GM23338 (cell line): ENCODE results near the gene ADGRV1. TPM values are rescaled to one million over a fixed set of nuclear protein-coding genes. Genes with fewer than 3 reads are reported as not detected.

Experiments
- ATAC-seq: fragments of 200-7000 bp; cut with Tn5 transposase; 3 replicates; pipeline ENCODE4 v1.9.1; 2020
- DNase-seq: peaks from one replicate; pipeline ENCODE4 v3.0.0-alpha.2; 2015; ENCODE audit warnings: low spot score
- H2AFZ ChIP-seq: fragments of 200-600 bp; sonication (generic); 2 replicates; pipeline ENCODE4 v1.8.0; 2016; ENCODE audit warnings: antibody characterized with exemption, mild to moderate bottlenecking, moderate library complexity
- H3F3A ChIP-seq: fragments of 200-600 bp; sonication (generic); replicated peaks from 2 replicates; pipeline ENCODE4 v1.8.0; 2017; ENCODE audit warnings: antibody characterized with exemption, mixed run types, low read depth
- H3K27ac ChIP-seq: fragments of 200-600 bp; sonication (generic); 2 replicates; pipeline ENCODE4 v1.6.1; 2016; ENCODE audit warnings: low read depth
- H3K27me3 ChIP-seq: fragments of 200-600 bp; sonication (generic); 2 replicates; pipeline ENCODE4 v1.8.0; 2016; ENCODE audit warnings: mild to moderate bottlenecking, mixed run types, moderate library complexity; ENCODE audit not compliant: insufficient read depth
- H3K36me3 ChIP-seq: fragments of 200-600 bp; sonication (generic); 2 replicates; pipeline ENCODE4 v1.8.0; 2016; ENCODE audit warnings: mild to moderate bottlenecking; ENCODE audit not compliant: insufficient read depth
- H3K4me1 ChIP-seq: fragments of 200-600 bp; sonication (generic); 2 replicates; pipeline ENCODE4 v1.8.0; 2016; ENCODE audit warnings: mild to moderate bottlenecking, moderate library complexity; ENCODE audit not compliant: insufficient read depth
- H3K4me2 ChIP-seq: fragments of 200-600 bp; sonication (generic); 2 replicates; pipeline ENCODE4 v1.7.1; 2017; ENCODE audit warnings: mixed run types
- H3K4me3 ChIP-seq: fragments of 200-600 bp; sonication (generic); 2 replicates; pipeline ENCODE4 v1.6.1; 2016; ENCODE audit warnings: mixed run types
- H3K79me2 ChIP-seq: fragments of 200-600 bp; sonication (generic); replicated peaks from 2 replicates; pipeline ENCODE4 v1.8.0; 2017; ENCODE audit warnings: mild to moderate bottlenecking; ENCODE audit not compliant: insufficient read depth
- H3K9me2 ChIP-seq: fragments of 200-600 bp; sonication (generic); 2 replicates; pipeline ENCODE4 v1.8.0; 2017; ENCODE audit not compliant: insufficient read depth
- H4K20me1 ChIP-seq: fragments of 200-600 bp; sonication (generic); replicated peaks from 2 replicates; pipeline ENCODE4 v1.8.0; 2017; ENCODE audit warnings: mild to moderate bottlenecking; ENCODE audit not compliant: insufficient read depth
- H3K27ac Mint-ChIP-seq: 2 replicates; pipeline ENCODE4 v1.8.0; 2020; ENCODE audit warnings: inconsistent platforms, mild to moderate bottlenecking, moderate library complexity, mixed read lengths
- H3K27me3 Mint-ChIP-seq: 3 replicates; pipeline ENCODE4 v1.8.0; 2022; ENCODE audit warnings: low read depth, mild to moderate bottlenecking, moderate library complexity, mixed read lengths, inconsistent platforms; ENCODE audit not compliant: insufficient read depth, poor library complexity
- H3K36me3 Mint-ChIP-seq: 3 replicates; pipeline ENCODE4 v1.8.0; 2021; ENCODE audit warnings: low read depth, mild to moderate bottlenecking, inconsistent platforms, moderate library complexity, mixed read lengths
- H3K4me1 Mint-ChIP-seq: 3 replicates; pipeline ENCODE4 v1.8.0; 2020; ENCODE audit warnings: mild to moderate bottlenecking, inconsistent platforms, mixed read lengths
- H3K4me3 Mint-ChIP-seq: 3 replicates; pipeline ENCODE4 v1.8.0; 2021; ENCODE audit warnings: moderate library complexity, mild to moderate bottlenecking, inconsistent platforms, mixed read lengths
- H3K9me3 Mint-ChIP-seq: 3 replicates; pipeline ENCODE4 v1.8.0; 2020; ENCODE audit warnings: moderate library complexity, mild to moderate bottlenecking, inconsistent platforms, mixed read lengths
- CTCF ChIP-seq, 2 experiments: fragments of 200-600 bp in 1 of 2; sonication (generic) in 1 of 2; conservative IDR thresholded peaks; 2 replicates each; pipeline versions ENCODE4 v1.5.1 to v1.6.1; 2016 to 2017; ENCODE audit warnings: antibody characterized with exemption in 2 of 2, low read depth in 2 of 2, mild to moderate bottlenecking in 2 of 2, moderate library complexity in 1 of 2
- ETS1 ChIP-seq: IDR thresholded peaks from 2 replicates; pipeline ENCODE4 v1.6.1; 2016; ENCODE audit warnings: antibody characterized with exemption
- EZH2 ChIP-seq: fragments of 200-600 bp; sonication (generic); IDR thresholded peaks from one replicate; pipeline ENCODE4 v1.8.0; 2017; ENCODE audit warnings: antibody characterized with exemption, mild to moderate bottlenecking, low read depth; ENCODE audit not compliant: unreplicated experiment
- EZH2phosphoT487 ChIP-seq: fragments of 200-600 bp; sonication (generic); IDR thresholded peaks from one replicate; pipeline ENCODE4 v1.8.1; 2018; ENCODE audit warnings: antibody characterized with exemption; ENCODE audit not compliant: unreplicated experiment
- STAT1 ChIP-seq: IDR thresholded peaks from one replicate; pipeline ENCODE4 v1.6.1; 2016; ENCODE audit warnings: antibody characterized with exemption; ENCODE audit not compliant: unreplicated experiment
- ZNF114 ChIP-seq: fragments of 250-450 bp; sonication (Bioruptor Pico); IDR thresholded peaks from 2 replicates; pipeline ENCODE4 v1.5.0; 2020; ENCODE audit warnings: mild to moderate bottlenecking, moderate library complexity
- ZNF331 ChIP-seq: fragments of 250-450 bp; sonication (Bioruptor Pico); IDR thresholded peaks from 2 replicates; pipeline ENCODE4 v1.5.0; 2020; ENCODE audit warnings: low read depth, mild to moderate bottlenecking, moderate library complexity
- polyA plus RNA-seq: library from polyadenylated mRNA; unstranded; fragments of >200 nt; fragmentation: Nextera tagmentation; extraction: Ambion mirVana; gene quantifications from 2 replicates; pipeline ENCODE4 v1.2.1, GENCODE V29; 2016
- total RNA-seq: library from RNA; depleted of rRNA; stranded (reverse); fragments of >200 nt; shearing (Covaris generic); gene quantifications from 2 replicates; pipeline ENCODE4 v1.2.3, GENCODE V29; 2014
- TF ChIP-seq, protein P1 (sequence below): fragments of 250-450 bp; sonication (Bioruptor Pico); IDR thresholded peaks from 2 replicates; pipeline ENCODE4 v1.5.0; 2020; ENCODE audit warnings: mild to moderate bottlenecking, moderate library complexity

ADGRV1 gene
- total and polyA plus RNA-seq, 2 experiments from 2014 or later = 46.1 to 149 TPM

DNA sequence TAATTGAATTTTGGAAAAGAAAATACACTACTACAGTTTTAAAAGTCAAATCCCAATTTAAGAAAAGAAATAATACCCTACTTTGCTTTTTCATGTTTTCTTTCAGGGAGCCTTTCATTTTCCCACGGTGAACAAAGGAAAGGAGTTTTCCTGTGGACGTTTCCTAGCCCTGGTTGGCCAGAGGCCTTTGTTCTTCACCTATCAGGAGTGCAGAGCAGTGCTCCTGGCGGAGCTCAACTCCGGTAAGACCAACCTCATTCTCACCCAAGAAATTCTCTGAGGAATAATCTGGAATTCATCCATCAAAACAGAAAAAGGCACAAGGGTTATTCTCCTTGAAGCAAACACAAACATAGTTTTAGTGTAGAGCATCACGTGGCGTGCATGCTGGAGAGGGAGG, 248.9 kb downstream of the ADGRV1 start (continued):
- TF ChIP-seq, protein P1, sequence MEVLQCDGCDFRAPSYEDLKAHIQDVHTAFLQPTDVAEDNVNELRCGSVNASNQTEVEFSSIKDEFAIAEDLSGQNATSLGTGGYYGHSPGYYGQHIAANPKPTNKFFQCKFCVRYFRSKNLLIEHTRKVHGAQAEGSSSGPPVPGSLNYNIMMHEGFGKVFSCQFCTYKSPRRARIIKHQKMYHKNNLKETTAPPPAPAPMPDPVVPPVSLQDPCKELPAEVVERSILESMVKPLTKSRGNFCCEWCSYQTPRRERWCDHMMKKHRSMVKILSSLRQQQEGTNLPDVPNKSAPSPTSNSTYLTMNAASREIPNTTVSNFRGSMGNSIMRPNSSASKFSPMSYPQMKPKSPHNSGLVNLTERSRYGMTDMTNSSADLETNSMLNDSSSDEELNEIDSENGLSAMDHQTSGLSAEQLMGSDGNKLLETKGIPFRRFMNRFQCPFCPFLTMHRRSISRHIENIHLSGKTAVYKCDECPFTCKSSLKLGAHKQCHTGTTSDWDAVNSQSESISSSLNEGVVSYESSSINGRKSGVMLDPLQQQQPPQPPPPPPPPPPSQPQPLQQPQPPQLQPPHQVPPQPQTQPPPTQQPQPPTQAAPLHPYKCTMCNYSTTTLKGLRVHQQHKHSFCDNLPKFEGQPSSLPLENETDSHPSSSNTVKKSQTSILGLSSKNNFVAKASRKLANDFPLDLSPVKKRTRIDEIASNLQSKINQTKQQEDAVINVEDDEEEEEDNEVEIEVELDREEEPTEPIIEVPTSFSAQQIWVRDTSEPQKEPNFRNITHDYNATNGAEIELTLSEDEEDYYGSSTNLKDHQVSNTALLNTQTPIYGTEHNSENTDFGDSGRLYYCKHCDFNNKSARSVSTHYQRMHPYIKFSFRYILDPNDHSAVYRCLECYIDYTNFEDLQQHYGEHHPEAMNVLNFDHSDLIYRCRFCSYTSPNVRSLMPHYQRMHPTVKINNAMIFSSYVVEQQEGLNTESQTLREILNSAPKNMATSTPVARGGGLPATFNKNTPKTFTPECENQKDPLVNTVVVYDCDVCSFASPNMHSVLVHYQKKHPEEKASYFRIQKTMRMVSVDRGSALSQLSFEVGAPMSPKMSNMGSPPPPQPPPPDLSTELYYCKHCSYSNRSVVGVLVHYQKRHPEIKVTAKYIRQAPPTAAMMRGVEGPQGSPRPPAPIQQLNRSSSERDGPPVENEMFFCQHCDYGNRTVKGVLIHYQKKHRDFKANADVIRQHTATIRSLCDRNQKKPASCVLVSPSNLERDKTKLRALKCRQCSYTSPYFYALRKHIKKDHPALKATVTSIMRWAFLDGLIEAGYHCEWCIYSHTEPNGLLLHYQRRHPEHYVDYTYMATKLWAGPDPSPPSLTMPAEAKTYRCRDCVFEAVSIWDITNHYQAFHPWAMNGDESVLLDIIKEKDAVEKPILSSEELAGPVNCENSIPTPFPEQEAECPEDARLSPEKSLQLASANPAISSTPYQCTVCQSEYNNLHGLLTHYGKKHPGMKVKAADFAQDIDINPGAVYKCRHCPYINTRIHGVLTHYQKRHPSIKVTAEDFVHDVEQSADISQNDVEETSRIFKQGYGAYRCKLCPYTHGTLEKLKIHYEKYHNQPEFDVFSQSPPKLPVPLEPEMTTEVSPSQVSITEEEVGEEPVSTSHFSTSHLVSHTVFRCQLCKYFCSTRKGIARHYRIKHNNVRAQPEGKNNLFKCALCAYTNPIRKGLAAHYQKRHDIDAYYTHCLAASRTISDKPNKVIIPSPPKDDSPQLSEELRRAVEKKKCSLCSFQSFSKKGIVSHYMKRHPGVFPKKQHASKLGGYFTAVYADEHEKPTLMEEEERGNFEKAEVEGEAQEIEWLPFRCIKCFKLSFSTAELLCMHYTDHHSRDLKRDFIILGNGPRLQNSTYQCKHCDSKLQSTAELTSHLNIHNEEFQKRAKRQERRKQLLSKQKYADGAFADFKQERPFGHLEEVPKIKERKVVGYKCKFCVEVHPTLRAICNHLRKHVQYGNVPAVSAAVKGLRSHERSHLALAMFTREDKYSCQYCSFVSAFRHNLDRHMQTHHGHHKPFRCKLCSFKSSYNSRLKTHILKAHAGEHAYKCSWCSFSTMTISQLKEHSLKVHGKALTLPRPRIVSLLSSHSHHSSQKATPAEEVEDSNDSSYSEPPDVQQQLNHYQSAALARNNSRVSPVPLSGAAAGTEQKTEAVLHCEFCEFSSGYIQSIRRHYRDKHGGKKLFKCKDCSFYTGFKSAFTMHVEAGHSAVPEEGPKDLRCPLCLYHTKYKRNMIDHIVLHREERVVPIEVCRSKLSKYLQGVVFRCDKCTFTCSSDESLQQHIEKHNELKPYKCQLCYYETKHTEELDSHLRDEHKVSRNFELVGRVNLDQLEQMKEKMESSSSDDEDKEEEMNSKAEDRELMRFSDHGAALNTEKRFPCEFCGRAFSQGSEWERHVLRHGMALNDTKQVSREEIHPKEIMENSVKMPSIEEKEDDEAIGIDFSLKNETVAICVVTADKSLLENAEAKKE = no peak
- TF ChIP-seq ZNF114 (CRISPR knock-in tag) (no peak), ZNF331 (no peak), STAT1 (no peak), EZH2phosphoT487 (no peak), CTCF (conservative IDR thresholded peaks at IDR 0.05; ENCODE audit: low read depth in 2 of 2) (no peak)

GRCh38 chr5:90809311-90810056, 250.9 kb downstream of the ADGRV1 start:
- H3K9me3 Mint-ChIP-seq = no peaks in the 10 kb centered on the region
- no peak for TF ChIP-seq EZH2
- TF ChIP-seq ETS1 = no peak

More at GRCh38 chr5:90809311-90810056, 250.9 kb downstream of the ADGRV1 start:
- no peak overlapping the region for H2AFZ ChIP-seq
- H3K27ac ChIP-seq = no peak overlapping the region
- ATAC-seq (no peak), DNase-seq (no peak)
- H3K27me3 Mint-ChIP-seq = peaks cover 3% of the 10 kb centered on the region
- peaks cover 9% of the 10 kb centered on the region; the same call in 1 of the 2 replicates for H3K36me3 ChIP-seq
- H3K27ac Mint-ChIP-seq = no peak overlapping the region
- H3K4me2 ChIP-seq = no peak overlapping the region
- H3K9me2 ChIP-seq = no peaks in the 10 kb centered on the region
- H4K20me1 ChIP-seq = no peaks in the 10 kb centered on the region
- peaks cover 37% of the 10 kb centered on the region for H3K36me3 Mint-ChIP-seq
- H3K4me3 ChIP-seq = no peak overlapping the region
- H3F3A ChIP-seq = no peaks in the 10 kb centered on the region
- no peaks in the 10 kb centered on the region for H3K79me2 ChIP-seq
- no peaks in the 10 kb centered on the region for H3K4me1 ChIP-seq
- no peaks in the 10 kb centered on the region for H3K4me1 Mint-ChIP-seq
- no peak overlapping the region for H3K4me3 Mint-ChIP-seq
- H3K27me3 ChIP-seq = no peaks in the 10 kb centered on the region
